Gastrocnemius medialis (tissue), 4 donors: ENCODE results near the gene UNC13C.

ENCODE experiments used
- CTCF ChIP-seq, 5 experiments: fragments of 450-650 bp in 3 of 5; fragments of 200-600 bp in 2 of 5; sonication (generic) in 2 of 5; IDR thresholded peaks in 4 of 5; conservative IDR thresholded peaks in 1 of 5; 1 replicate in 4 of 5; 2 replicates in 1 of 5; pipeline ENCODE4 v1.5.1; 2016 to 2019; ENCODE audit warnings: antibody characterized with exemption in 5 of 5, mild to moderate bottlenecking in 3 of 5, moderate library complexity in 3 of 5
- POLR2A ChIP-seq, 2 donors: fragments of 450-650 bp; IDR thresholded peaks; one replicate each; pipeline ENCODE4 v1.6.1; 2017; ENCODE audit warnings: antibody characterized with exemption in 2 of 2, mild to moderate bottlenecking in 2 of 2, moderate library complexity in 2 of 2

GRCh38 chr15:54564166-54564565 is 585.9 kb downstream of the UNC13C start:
- TF ChIP-seq POLR2A (IDR thresholded peaks at IDR 0.05) = no peak
- no peak for TF ChIP-seq CTCF (IDR thresholded peaks at IDR 0.05 in 4 of 5, conservative IDR thresholded peaks at IDR 0.05 in 1 of 5)
